Measurements from ENCODE around the gene ZNF507.
A peak's percentile ranks its signal among the peaks of the same experiment; 100 is the strongest.

The ZNF507 gene

DNA sequence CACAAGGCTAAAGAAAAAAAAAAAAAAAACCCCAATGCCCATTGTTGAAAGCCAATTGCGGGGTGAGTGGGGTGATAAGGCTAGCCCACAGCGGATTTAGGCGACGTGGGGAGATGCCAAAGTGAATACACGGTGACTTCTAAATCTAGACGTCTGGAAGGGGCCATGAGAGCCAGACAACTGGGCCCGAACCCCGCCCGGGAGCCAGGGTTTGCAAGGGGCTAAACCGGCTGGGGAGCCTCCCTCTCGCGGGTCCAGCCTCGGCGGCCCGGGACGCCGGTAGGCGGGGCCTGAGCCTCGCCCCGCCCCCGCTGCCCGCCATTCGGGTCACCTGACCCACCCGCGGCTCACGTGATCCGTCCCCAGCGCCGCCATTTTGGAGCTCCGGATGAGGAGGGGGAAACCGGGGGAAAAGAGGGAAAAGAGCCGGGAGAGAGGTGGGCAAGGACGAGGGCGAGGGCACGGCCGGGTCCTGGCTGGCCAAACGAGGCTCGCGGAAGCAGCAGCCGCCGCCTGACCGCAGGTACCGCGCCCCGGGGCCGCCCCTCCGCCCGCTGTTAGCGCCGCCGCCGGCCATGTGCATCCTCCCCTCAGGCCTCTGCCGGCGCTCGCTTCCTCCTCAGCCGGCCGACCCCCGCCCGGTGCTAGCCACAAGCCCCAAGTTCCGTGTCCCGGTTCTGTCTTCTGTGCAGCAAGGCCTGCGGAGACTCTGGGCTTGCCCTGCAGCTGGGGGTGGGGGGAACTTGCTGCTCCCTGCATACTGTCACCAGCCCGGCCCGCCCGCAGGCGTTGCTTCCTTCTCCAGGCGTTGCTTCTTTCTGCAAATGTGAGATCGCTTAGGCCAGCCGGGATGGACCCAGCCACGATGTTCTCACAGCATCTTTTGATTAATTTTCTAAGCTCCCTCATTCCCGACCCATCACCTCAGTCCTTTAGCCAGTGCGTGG, at the start of gene ZNF507:
Gene ZNF507, plus strand, starts transcription at position 350 of the 947 bp plus-strand sequence. CDS start 7,221 bp downstream, outside the sequence.
- peak; percentile 79 for DNase-seq

DNA sequence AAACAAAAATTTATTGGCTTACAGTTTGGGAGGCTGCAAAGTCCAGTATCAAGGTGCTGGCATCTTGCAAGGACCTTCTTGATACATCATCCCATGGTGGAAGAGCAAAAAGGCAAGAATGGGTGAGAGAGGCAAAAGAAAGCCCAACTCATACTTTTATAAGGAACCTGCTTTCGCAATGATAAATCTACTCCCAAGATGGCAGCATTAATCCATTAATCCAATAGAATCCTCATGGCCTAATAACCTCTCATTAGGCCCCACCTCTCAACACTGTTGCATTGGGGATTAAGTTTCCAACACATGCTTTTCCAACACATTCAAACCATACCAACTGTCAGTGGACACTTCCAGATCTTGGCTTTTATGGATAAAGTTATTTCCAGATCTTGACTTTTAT, 48.7 kb upstream of the ZNF507 start:
- no peak for DNase-seq

DNA sequence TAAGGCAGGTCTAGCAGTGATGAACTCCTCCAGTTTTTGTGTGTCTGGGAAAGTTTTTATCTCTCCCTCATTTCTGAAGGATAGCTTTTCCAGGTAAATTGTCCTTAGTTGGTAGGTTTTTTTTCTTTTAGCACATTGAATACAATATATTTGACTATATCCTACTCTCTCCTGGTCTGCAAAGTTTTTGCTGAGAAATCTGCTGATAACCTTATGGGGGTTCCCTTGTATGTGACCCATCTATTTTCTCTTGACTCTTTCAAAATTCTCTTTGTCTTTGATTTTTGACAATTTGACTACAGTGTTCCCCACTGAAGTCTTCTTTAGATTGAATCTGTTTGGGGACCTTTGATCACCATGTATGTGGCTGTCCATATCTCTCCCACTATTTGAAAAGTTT, 42.6 kb upstream of the ZNF507 start:
- no peak for DNase-seq

DNA sequence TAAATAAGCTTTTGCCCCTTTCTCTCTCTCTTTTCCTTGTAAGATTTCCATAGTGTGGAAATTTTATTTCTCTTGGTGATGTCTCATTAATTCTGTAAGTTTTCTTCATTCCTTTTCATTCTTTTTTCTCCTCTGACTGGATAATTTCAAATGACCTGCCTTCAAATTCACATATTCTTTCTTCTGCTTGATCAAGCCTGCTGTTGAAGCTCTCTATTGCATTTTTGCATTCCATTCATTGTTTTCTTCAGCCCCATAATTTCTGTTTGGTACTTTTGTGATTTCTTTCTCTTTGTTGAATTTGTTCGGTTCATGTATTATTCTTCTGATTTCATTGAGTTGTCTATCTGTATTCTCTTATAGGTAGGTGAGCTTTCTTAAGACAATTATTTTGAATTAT, 42.2 kb upstream of the ZNF507 start:
- DNase-seq = no peak

DNA sequence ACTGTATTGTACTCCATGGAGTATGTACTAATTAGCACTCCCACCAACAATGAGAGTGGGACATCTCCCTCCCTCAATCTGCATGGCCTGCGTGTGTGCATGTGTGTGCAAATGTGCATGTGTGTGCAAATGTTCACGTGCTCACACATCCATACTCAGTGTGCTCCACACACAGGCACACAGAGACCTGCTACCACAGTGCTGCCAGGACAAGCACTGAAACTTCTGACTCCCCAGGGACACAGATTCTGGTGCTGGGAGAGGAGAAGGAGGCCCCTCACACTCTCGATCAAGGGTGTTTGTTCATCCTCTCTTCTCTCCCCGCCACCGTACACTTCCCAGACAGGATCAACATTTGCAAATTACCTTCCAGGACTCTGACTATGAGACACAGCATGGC, 37.8 kb upstream of the ZNF507 start:
- DNase-seq = no peak

DNA sequence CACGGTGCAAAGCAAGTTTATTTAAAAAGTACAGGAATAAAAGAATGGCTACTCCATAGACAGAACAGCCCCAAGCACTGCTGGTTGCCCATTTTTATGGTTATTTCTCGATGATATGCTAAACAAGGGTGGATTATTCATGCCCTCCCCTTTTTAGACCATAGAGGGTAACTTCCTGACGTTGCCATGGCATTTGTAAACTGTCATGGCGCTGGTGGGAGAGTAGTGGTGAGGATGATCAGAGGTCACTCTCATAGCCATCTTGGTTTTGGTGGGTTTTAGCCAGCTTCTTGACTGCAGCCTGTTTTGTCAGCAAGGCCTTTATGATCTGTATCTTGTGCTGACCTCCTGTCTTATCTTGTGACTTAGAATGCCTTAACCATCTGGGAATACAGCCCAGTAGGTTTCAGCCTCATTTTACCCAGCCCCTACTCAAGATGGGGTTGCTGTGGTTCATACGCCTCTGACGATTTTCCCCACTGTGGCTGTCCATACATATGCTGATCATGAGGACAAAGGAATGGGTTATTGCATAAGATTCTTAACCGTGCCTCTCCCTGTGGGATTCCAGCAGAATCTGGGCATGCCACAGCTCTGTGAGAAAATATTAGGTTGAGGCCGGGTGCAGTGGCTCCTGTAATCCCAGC, 36.9 kb upstream of the ZNF507 start:
- DNase-seq = no peak

DNA sequence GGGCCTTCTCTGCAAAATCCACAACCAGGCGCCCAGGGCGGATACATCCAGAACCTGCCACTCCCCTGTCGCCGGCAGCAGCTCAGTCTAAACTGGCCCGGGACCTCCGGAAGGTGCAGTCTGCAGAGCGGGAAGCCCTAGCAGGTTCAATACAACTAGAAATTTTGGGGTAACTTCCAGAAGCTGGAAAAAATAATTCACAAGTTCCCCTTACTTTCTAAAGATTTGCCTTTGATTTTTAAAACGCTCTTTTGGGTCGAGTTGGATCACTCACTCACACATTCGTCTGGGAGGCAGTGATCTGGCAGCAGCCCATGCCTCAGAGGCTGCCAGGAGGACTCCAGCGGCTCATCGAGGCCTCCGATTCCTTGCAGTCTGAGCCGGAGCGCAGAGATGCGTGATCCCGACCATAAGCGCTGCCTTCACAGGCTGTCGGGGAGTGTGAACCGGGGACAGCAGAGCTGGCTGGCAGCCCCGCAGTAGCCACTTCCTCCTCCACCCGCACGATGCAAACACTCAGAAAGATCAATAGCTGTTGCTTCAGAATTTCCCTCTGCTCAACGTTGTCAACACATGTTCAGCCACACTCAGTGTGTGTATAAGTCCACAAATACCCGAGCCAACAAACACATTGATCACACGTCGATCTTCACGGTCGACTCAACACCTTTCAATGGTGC, 35.6 kb upstream of the ZNF507 start:
- no peak for DNase-seq

DNA sequence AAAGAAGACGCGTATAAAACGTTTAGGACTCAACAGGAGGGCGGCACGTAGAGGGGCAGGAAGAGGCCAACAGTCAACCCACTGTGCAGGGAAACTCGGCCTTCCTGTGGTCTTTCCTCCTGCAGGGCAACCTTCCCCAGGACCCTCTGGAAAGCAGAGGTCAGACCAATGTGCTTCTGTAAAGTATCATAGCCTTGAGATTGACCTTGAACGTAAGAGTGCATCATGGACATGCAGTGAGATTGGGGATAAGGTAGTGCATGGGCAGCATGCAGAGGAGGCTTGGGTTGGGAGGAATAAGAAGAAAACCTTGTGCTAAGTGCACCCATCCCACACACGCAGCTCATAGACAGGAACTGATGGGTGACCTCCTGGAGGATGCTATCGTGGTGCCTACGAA, 34.0 kb upstream of the ZNF507 start:
- DNase-seq = no peak

DNA sequence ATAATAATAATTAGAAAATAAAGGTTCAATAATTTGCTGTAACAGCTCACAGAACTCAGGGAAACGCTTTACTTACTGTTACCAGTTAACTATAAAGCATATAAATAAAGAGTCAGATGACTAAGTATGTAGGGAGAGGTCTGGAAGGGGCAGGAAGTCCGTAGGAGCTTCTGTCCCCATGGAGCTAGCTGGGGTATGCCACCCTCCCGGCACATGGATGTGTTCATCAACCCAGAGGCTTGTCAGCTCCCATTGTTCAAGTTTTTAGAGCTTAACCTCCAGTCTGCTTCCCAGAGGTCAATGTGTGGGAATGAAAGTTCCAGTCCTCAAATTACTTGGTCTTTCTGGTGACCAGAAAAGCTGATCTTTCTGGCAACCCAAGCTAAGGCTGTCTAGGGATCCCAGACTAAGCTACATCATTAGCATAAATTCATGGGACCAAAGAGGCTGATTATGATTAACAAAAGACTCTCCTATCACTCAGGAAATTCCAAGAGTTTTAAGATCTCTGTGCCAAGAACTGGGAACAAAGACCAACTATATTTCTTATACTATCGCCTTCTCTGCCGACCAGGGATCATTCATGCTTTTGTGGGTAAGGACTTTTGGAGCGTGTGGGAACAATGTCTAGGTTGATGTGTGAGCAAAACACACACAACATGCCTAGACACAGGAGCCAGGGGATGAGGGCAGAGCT, 31.7 kb upstream of the ZNF507 start:
- no peak for DNase-seq

DNA sequence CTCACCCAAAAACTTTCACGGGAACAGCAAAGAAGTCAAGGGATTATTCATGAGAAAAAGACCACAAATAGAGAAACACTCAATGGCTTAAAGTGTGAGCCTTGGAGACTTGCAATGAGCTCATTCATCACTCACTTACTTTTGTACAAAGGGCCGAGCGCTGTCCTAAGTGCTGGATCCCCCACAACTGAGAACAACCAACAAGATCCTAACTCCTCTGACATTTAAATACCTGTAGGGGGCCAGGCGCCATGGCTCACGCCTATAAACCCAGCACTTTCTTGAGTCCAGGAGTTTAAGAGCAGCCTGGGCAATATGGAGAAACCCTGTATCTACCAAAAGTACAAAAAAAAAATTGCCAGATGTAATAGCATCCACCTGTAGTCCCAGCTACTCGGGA, 29.4 kb upstream of the ZNF507 start:
- DNase-seq = no peak

DNA sequence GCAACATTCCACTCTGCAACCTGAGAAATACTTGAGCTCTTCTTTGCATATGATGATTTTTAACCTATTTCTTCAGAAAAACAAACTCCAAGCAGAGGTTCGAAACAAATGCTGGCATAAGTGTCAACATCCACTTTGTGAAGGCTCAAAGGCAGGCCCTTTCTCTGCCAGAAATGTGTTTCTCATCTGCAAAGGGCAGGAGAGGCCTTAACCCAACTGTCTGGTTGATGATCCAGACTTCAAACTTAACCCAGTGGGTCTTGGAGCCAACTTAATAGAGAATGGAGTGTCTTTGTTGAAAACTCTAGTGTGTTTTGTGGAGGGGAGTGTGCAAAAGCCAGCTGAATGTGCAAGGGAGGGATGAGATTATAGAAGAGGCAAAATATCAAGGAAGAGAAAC, 28.3 kb upstream of the ZNF507 start:
- no peak for DNase-seq

DNA sequence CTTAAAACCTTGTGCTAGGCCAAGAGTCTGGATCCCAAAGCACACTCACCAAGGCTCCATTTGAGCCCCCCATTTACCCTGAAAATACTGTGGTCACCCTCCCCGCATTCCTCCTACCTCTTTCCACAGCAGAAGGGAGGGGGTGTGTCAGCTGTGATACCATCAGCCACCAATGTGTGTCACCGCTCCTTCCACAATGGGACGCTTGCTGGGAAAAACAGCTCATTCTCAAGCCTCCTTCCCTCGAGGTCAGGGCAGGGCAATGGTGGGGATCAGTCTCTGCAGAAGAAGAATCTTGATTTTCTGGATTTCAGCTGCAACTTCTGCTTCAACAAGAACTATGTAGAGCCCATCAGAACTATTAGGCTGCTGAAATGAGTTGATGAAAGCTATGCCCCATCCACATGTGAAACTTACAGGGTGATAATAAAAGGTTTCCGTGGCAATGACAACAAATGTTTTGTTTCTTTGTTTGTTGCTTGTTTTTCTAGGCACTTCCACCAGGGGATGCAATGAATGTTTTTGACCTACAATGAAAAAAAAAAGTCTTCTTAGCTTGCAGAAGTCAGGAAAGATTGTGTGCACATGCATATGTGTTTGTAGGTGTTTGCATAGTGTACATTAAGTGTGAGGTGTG, 26.4 kb upstream of the ZNF507 start:
- no peak for DNase-seq

DNA sequence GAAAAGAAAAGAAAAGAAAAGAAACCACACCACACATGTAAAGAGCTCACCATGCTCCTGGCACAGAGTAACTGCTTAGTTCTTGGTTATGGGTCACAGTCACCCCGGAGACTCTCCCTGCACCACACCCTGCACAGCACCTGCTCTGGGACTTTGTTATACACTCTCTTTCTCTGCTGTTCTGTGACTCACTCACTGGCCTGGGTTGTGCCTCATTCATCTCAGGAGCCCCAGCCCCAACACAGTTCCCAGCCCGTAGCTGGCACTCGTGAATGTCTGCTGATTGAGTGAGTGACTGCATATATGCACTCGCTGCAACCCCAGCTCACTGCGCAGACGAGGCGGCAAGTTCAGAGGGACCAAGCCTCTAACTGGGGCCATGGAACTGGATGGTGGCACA, 22.9 kb upstream of the ZNF507 start:
- DNase-seq = no peak

DNA sequence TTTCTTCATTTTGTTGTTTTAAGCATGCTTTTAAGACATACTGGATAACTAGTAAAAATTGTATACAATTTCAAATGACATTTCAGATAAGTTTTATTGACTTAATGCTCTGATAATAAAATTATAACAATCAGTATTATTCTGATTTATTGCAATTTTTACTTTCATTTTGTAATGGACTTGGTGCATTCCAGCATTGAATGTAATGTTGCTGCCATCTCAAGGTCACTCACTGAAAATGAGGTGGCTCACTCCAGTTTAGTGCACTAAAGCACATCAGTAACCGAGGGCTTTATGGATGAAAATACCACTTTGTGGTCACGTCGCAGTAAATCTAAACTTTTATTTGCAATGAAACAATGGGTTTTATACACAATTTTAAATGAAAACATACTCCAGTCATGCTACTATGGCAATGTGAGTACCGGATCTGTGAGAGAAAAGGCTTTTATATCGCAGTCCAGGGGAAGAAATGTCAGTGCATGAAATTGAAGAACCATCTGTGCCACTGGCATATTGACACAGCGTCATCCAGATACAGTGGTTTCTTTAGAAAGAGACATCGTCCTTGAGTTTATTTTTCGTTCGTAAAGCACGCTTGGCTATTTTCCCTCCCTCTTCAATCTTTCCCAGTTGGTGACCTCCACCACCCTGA, 20.7 kb upstream of the ZNF507 start:
- DNase-seq = no peak

DNA sequence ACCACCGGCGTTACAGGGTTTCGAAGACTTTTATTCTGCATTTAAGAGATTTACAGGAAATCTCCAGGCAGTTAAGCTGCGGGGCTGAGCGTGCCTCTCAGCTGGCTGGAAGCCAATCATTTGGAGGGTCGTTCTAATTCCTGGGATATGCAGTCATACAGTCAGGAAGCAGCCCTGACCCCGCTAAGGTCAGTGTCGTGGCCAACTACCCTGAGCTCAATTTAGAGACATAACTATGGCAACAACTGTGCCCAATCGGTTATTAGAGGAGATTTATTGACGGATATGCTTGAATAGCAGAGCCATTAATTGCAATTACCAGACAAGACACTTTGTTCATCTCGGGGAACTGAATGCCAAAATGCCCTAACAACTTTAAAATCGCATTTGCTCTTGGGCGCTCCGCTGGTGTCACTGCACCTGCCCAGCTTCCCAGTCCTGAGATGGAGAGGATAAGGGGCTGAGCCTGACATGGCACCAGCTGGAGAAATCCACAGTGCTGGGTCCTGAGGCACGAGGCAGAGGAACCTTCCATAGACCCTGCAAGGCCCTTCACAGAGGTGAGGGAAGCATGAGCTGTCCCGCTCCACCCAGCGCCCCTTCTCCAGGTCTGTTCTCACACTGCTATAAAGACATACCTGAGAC, 15.1 kb upstream of the ZNF507 start:
- DNase-seq = no peak

DNA sequence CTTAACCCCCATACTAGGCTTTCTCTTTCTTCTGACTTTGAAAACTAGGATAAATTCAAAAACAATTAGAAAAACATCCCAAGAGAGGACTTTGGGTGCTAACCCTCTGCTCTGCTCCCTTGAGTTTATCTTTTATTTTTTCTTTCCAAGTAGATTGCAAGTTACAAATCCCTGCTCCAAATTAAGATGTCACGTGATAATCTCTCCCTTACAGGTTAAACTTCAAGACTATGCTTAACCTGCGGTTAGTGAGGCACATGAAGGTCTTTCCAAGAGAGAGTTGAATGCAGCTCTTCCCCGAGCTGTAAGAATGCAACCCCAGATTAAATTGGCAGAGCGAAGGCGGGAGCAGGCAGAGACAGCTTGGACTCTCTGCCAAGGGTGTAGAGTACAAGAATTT, 12.2 kb upstream of the ZNF507 start:
- DNase-seq = no peak

DNA sequence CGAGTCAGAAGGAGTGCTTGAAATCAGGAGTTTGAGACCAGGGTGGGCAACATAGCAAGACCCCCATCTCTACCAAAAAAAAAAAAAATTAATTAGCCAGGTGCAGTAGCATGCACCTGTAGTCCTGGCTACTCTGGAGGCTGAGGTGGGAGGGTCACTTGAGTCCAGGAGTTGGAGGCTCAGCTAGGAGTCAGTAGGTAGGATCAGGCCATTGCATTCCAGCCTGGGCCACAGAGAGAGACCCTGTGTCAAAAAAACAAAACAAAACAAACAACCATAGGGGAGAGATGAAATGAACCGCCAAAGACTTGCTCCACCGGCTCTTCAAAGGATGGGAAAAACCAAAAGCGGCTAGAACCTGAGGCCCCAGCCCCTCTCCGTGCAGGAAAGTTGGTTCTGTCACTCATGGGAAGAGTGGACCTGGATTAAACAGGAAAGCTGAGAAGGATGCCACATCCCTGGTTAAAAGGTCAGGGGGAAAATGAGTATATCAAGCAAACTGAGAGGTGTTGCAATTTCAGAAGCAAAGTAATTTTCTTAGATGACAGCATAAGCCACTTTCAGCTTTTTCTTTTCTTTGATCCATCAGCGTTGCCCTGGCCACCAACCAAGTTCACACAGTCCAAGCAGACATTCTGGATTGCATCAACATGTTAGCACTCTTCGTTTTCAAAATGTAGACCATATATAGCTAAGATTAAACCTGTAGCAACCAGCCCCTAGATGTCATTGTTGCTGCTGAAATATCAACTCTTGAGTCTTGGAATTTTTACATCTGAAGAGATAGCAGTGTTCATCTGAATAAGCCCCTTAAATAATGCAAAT, 8.9 kb upstream of the ZNF507 start:
- peak; percentile 36 for DNase-seq

DNA sequence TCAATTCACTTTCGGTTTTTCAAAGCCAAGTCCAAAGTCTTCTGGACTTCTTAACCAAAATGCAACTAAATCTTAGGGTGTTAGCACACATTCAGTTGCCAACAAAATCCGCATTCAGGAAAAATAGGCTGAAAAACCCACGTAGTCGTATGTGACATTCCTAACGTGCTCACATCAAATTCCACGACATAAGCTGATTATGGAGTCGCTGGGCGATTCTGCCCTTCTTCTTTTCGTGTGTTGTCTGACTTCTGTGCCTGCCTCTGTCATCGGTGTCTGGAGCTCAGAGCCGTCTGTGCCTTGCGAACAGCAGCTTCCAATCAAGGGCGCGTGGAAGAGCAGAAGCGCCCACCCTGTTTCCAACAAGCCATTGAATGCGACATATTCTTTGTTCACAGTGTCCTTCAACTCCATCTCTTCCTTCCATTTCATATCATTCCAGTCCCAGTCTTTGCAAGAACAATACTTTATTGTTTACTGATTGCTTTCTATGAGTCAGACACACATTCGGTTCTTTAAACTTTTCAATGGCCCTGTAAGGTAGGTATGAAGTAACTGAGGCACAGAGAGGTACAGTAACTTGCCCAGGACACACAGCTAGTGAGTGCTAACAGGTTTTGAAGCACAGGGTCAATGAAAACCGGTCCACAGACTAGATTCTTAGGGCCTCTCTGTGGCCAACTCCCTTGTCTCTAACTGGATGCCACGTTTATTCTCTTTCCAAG, 8.2 kb upstream of the ZNF507 start:
- no peak for DNase-seq

DNA sequence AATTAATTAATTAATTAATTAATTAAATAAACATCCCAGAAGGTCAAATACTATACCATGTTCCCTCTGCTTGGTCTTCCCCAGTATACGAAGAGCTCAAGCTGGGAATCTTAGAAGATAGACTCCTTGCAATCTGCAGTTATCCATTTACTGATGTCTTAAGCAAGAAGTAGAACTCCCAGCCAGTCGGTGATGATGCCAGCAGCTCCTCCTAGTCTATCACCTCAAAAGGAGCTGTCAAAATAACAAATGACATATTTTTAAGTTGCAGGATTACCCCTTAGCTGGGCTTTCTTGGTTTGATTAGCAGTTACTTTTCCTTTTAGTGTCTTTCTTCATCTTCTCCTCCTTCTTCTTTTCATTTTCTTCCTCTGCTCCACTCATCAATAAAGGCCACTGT, 6.0 kb upstream of the ZNF507 start:
- DNase-seq = no peak

Measured in HCEC 1CT (cell line).